ENCODE measurements around the gene KLF5.

KLF5 gene

GRCh38 chr13:73056565-73056962 is 2.2 kb upstream of the KLF5 start:
- Histone ChIP-seq H3K4me1 (peaks cover 0 to 8% (median 5%) of the 10 kb centered on the region in 4 donors), H3K4me3 (no peak overlapping the region), H3K9me3 (no peaks in the 10 kb centered on the region), H3K27me3 (no peaks in the 10 kb centered on the region), H3K27ac (no peak overlapping the region), H3K36me3 (no peaks in the 10 kb centered on the region)
- no peak for TF ChIP-seq CTCF (IDR thresholded peaks at IDR 0.05)
- intact Hi-C loops (cut with DNase I; ENCODE audit: low total_unique reads): no loop called here
- DNase-seq: no peak

- intact Hi-C loops (cut with DNase I; ENCODE audit: low total_unique reads): no loop called here
- Histone ChIP-seq H3K27ac (no peak overlapping the region), H3K4me1 (peaks cover 0 to 8% (median 5%) of the 10 kb centered on the region in 4 donors), H3K9me3 (no peaks in the 10 kb centered on the region), H3K4me3 (peak overlapping the region in 1 of 2 donors; percentile 71), H3K27me3 (no peaks in the 10 kb centered on the region), H3K36me3 (peaks cover 0 to 3% (median 0%) of the 10 kb centered on the region in 3 donors)
- DNase-seq: no peak
- TF ChIP-seq CTCF (IDR thresholded peaks at IDR 0.05): no peak
Observed at GRCh38 chr13:73057284-73058063, 1.3 kb upstream of the KLF5 start.

- peak overlapping the region; percentile 73 to 75 for H3K27ac ChIP-seq
- no peaks in the 10 kb centered on the region for H3K27me3 ChIP-seq
- H3K4me3 ChIP-seq: peak overlapping the region; percentile 65 to 71
- no peak for TF ChIP-seq CTCF (IDR thresholded peaks at IDR 0.05)
- peaks cover 0 to 8% (median 5%) of the 10 kb centered on the region in 4 donors for H3K4me1 ChIP-seq
- H3K36me3 ChIP-seq: peaks cover 0 to 5% (median 0%) of the 10 kb centered on the region in 3 donors
- intact Hi-C loops (cut with DNase I; ENCODE audit: low total_unique reads): no loop called here
- DNase-seq: no peak
- no peaks in the 10 kb centered on the region for H3K9me3 ChIP-seq
Observed at GRCh38 chr13:73058064-73058313, 816 bp upstream of the KLF5 start.

GRCh38 chr13:73058432-73058735 is 421 bp upstream of the KLF5 start:
- peaks cover 0 to 8% (median 5%) of the 10 kb centered on the region in 4 donors for H3K4me1 ChIP-seq
- peak overlapping the region; percentile 73 to 75 for H3K27ac ChIP-seq
- no peaks in the 10 kb centered on the region for H3K27me3 ChIP-seq
- H3K4me3 ChIP-seq: peak overlapping the region; percentile 65 to 71
- H3K9me3 ChIP-seq: no peaks in the 10 kb centered on the region
- peaks cover 0 to 5% (median 0%) of the 10 kb centered on the region in 3 donors for H3K36me3 ChIP-seq
- no peak for TF ChIP-seq CTCF (IDR thresholded peaks at IDR 0.05)
- intact Hi-C loops (cut with DNase I; ENCODE audit: low total_unique reads): no loop called here
- no peak for DNase-seq

DNA sequence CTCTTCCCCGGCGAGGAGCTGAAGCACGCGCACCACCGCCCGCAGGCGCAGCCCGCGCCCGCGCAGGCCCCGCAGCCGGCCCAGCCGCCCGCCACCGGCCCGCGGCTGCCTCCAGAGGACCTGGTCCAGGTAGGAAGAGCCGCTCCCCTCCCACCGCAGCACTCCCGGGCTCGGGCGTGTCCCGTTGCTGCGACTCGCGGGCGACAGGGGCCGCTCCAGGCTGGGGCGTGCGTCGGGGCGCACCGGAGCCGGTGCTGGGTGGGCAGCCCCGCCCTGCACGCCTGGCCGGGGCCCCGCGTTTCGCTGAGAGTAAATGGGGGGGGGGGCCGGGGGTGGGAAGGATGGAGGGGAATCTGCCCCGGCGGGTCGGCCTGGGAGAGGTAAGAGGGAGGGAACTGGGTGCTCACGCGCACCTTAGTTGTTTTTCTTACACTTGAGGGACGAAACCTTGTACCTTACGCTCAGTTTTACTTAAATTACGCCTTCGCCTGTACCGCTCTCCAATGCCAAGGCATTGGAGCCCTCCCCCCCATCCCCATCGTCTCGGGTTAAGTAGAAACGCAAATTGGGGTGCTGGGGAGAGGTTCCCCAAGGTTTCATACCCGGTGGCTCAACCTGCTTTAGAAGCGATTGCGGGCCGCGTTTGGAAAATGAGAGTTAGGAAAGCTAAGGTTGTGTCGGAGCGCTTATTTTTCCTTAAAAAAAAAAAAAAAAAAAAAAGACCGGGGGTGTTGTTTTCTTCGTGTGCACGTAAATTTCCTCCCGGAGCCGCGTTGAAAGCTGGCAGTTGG is 850 bp downstream of the KLF5 start:
- Histone ChIP-seq H3K4me1 (peaks cover 0 to 8% (median 5%) of the 10 kb centered on the region in 4 donors), H3K4me3 (peak overlapping the region; percentile 65 to 71), H3K36me3 (peaks cover 0 to 5% (median 4%) of the 10 kb centered on the region in 3 donors), H3K27ac (peak overlapping the region; percentile 73 to 75), H3K27me3 (no peaks in the 10 kb centered on the region), H3K9me3 (no peaks in the 10 kb centered on the region)
- DNase-seq: peak; percentile 24 to 75
- intact Hi-C loops (cut with DNase I; ENCODE audit: low total_unique reads): no loop called here
- no peak for TF ChIP-seq CTCF (IDR thresholded peaks at IDR 0.05)
